22Rv1 (cell line): ENCODE results near the gene GLG1.

Source experiments
- ZFX ChIP-seq: fragments of 450-650 bp; IDR thresholded peaks from 2 replicates; pipeline ENCODE4 v1.6.1; 2017; ENCODE audit warnings: antibody characterized with exemption, borderline replicate concordance
- TF ChIP-seq, protein P1 (sequence below): fragments of 450-650 bp; IDR thresholded peaks from 2 replicates; pipeline ENCODE4 v1.5.1; 2017; ENCODE audit warnings: mild to moderate bottlenecking

DNA sequence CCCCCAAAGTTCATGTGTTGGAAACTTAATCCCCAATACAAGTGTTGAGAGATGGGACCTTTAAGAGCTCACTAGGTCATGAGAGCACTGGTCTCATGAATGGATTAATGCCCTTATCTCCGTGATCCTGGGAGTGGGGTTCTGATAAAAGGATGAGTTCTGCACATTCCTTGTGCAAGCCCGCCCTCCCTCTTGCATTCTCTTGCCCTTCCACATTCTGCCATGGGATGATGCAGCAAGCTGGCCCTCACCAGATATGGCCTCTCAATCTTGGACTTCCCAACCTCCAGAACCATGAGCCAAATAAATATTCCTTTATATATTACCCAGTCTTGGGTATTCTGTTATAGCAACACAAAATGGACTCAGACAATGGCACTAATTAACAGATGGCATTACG, 14.1 kb downstream of the GLG1 start:
- TF ChIP-seq, protein P1, sequence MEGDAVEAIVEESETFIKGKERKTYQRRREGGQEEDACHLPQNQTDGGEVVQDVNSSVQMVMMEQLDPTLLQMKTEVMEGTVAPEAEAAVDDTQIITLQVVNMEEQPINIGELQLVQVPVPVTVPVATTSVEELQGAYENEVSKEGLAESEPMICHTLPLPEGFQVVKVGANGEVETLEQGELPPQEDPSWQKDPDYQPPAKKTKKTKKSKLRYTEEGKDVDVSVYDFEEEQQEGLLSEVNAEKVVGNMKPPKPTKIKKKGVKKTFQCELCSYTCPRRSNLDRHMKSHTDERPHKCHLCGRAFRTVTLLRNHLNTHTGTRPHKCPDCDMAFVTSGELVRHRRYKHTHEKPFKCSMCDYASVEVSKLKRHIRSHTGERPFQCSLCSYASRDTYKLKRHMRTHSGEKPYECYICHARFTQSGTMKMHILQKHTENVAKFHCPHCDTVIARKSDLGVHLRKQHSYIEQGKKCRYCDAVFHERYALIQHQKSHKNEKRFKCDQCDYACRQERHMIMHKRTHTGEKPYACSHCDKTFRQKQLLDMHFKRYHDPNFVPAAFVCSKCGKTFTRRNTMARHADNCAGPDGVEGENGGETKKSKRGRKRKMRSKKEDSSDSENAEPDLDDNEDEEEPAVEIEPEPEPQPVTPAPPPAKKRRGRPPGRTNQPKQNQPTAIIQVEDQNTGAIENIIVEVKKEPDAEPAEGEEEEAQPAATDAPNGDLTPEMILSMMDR, result no peak
- TF ChIP-seq ZFX, result no peak
